Astrocyte (in vitro differentiated cells and primary cell): ENCODE measurements around the gene RPP30. TPM values are rescaled to one million over a fixed set of nuclear protein-coding genes. Genes with fewer than 3 reads are reported as not detected.
A peak's percentile ranks its signal among the peaks of the same experiment; 100 is the strongest.

Source experiments
- DNase-seq: peaks from one replicate; pipeline ENCODE4 v3.0.0-alpha.2; 2010; ENCODE audit warnings: low read depth
- FAIRE-seq: peaks from 2 replicates; lab custom pipeline; 2011; peaks lifted over from hg19 to GRCh38; lab: Jason Lieb, UNC
- H2AFZ ChIP-seq: 2 replicates; pipeline ENCODE4 v1.6.0; 2012; ENCODE audit warnings: low read depth, low read length, inconsistent platforms
- H3K27ac ChIP-seq: 2 replicates; pipeline ENCODE4 v1.5.1; 2011; ENCODE audit warnings: low read depth, low read length, inconsistent platforms
- H3K27me3 ChIP-seq: 2 replicates; pipeline ENCODE4 v1.6.0; 2011; ENCODE audit warnings: low read length, inconsistent platforms; ENCODE audit not compliant: insufficient read depth
- H3K36me3 ChIP-seq: 2 replicates; pipeline ENCODE4 v1.5.1; 2011; ENCODE audit warnings: low read length, inconsistent platforms; ENCODE audit not compliant: insufficient read depth
- H3K4me1 ChIP-seq: 2 replicates; pipeline ENCODE4 v1.5.1; 2011; ENCODE audit warnings: low read length, inconsistent platforms; ENCODE audit not compliant: insufficient read depth
- H3K4me2 ChIP-seq: 2 replicates; pipeline ENCODE4 v1.6.0; 2012; ENCODE audit warnings: low read length, inconsistent platforms
- H3K4me3 ChIP-seq: 2 replicates; pipeline ENCODE4 v1.5.1; 2011; ENCODE audit warnings: low read depth, mild to moderate bottlenecking, low read length, inconsistent platforms; ENCODE audit not compliant: insufficient read depth
- H3K79me2 ChIP-seq: 2 replicates; pipeline ENCODE4 v1.6.0; 2012; ENCODE audit warnings: mild to moderate bottlenecking, low read length, inconsistent platforms; ENCODE audit not compliant: insufficient read depth
- H3K9ac ChIP-seq: 2 replicates; pipeline ENCODE4 v1.6.0; 2012; ENCODE audit warnings: mild to moderate bottlenecking, low read length, inconsistent platforms
- H3K9me3 ChIP-seq: 2 replicates; pipeline ENCODE4 v1.5.1; 2012; ENCODE audit warnings: low read depth, mild to moderate bottlenecking, low read length, inconsistent platforms; ENCODE audit not compliant: insufficient read depth
- H4K20me1 ChIP-seq: 2 replicates; pipeline ENCODE4 v1.6.0; 2012; ENCODE audit warnings: low read length, inconsistent platforms; ENCODE audit not compliant: insufficient read depth
- H3K27ac Mint-ChIP-seq: one replicate; pipeline ENCODE4 v1.8.0; 2021; ENCODE audit warnings: mild to moderate bottlenecking, mixed read lengths; ENCODE audit not compliant: unreplicated experiment
- H3K27me3 Mint-ChIP-seq: one replicate; pipeline ENCODE4 v1.8.0; 2021; ENCODE audit warnings: low read depth, mixed read lengths; ENCODE audit not compliant: unreplicated experiment
- H3K36me3 Mint-ChIP-seq: one replicate; pipeline ENCODE4 v1.8.0; 2021; ENCODE audit warnings: low read depth, mixed read lengths; ENCODE audit not compliant: unreplicated experiment
- H3K4me1 Mint-ChIP-seq: one replicate; pipeline ENCODE4 v1.8.0; 2021; ENCODE audit warnings: low read depth, mixed read lengths; ENCODE audit not compliant: unreplicated experiment
- H3K4me3 Mint-ChIP-seq: one replicate; pipeline ENCODE4 v1.8.0; 2021; ENCODE audit warnings: mild to moderate bottlenecking, moderate library complexity, mixed read lengths; ENCODE audit not compliant: unreplicated experiment
- H3K9me3 Mint-ChIP-seq: one replicate; pipeline ENCODE4 v1.8.0; 2021; ENCODE audit warnings: mild to moderate bottlenecking, mixed read lengths; ENCODE audit not compliant: unreplicated experiment
- EZH2 ChIP-seq: IDR thresholded peaks from 2 replicates; pipeline ENCODE4 v1.6.1; 2012; ENCODE audit warnings: mild to moderate bottlenecking, low read length, inconsistent platforms; ENCODE audit not compliant: insufficient read depth
- total RNA-seq: library from RNA; stranded (reverse); gene quantifications from 2 replicates; pipeline ENCODE4 v1.2.1, GENCODE V29; 2021
- TF ChIP-seq, protein P1 (sequence below): IDR thresholded peaks from 2 replicates; pipeline ENCODE4 v1.5.1; 2011; ENCODE audit warnings: low read depth, mild to moderate bottlenecking, inconsistent platforms, low read length, moderate library complexity; ENCODE audit not compliant: insufficient read depth

Gene RPP30
- total RNA-seq, 1 donor from 2014 or later: 32.0 TPM

DNA sequence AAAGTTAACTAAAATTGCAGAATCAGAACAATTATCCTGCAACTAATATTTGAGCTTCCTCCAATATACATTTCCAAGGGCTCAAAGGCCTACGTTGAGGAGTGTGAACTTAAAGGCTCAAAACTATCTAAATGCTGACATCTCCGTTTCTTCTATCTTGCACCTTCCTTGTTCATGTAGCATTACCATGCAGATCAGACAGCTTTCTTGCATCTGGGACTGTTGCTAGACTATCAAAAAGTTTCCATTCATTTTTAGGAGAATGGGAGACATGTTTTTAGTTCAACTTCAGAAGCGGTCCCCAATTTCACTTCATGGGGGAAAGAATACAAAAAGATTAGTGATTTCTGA is 46.2 kb downstream of the RPP30 start:
- H3K9me3 ChIP-seq: no peaks in the 10 kb centered on the region
- Mint-ChIP-seq H3K4me3 (peak overlapping the region; percentile 94), H3K4me1 (peaks cover 20% of the 10 kb centered on the region), H3K9me3 (no peaks in the 10 kb centered on the region), H3K27me3 (no peaks in the 10 kb centered on the region), H3K36me3 (peaks cover 12% of the 10 kb centered on the region), H3K27ac (peak overlapping the region; percentile 82)
- no peak overlapping the region for H3K9ac ChIP-seq
- no peak for DNase-seq
- peak overlapping the region; percentile 25 for H3K4me2 ChIP-seq
- peaks cover 16% of the 10 kb centered on the region for H3K4me1 ChIP-seq
- TF ChIP-seq EZH2: no peak
- TF ChIP-seq, protein P1, sequence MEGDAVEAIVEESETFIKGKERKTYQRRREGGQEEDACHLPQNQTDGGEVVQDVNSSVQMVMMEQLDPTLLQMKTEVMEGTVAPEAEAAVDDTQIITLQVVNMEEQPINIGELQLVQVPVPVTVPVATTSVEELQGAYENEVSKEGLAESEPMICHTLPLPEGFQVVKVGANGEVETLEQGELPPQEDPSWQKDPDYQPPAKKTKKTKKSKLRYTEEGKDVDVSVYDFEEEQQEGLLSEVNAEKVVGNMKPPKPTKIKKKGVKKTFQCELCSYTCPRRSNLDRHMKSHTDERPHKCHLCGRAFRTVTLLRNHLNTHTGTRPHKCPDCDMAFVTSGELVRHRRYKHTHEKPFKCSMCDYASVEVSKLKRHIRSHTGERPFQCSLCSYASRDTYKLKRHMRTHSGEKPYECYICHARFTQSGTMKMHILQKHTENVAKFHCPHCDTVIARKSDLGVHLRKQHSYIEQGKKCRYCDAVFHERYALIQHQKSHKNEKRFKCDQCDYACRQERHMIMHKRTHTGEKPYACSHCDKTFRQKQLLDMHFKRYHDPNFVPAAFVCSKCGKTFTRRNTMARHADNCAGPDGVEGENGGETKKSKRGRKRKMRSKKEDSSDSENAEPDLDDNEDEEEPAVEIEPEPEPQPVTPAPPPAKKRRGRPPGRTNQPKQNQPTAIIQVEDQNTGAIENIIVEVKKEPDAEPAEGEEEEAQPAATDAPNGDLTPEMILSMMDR: no peak
- H3K27ac ChIP-seq: no peak overlapping the region
- peaks cover 12% of the 10 kb centered on the region for H3K79me2 ChIP-seq
- H3K4me3 ChIP-seq: no peak overlapping the region
- no peaks in the 10 kb centered on the region for H3K27me3 ChIP-seq
- no peaks in the 10 kb centered on the region for H4K20me1 ChIP-seq
- no peak for FAIRE-seq
- H2AFZ ChIP-seq: no peak overlapping the region
- H3K36me3 ChIP-seq: peaks cover 5% of the 10 kb centered on the region

DNA sequence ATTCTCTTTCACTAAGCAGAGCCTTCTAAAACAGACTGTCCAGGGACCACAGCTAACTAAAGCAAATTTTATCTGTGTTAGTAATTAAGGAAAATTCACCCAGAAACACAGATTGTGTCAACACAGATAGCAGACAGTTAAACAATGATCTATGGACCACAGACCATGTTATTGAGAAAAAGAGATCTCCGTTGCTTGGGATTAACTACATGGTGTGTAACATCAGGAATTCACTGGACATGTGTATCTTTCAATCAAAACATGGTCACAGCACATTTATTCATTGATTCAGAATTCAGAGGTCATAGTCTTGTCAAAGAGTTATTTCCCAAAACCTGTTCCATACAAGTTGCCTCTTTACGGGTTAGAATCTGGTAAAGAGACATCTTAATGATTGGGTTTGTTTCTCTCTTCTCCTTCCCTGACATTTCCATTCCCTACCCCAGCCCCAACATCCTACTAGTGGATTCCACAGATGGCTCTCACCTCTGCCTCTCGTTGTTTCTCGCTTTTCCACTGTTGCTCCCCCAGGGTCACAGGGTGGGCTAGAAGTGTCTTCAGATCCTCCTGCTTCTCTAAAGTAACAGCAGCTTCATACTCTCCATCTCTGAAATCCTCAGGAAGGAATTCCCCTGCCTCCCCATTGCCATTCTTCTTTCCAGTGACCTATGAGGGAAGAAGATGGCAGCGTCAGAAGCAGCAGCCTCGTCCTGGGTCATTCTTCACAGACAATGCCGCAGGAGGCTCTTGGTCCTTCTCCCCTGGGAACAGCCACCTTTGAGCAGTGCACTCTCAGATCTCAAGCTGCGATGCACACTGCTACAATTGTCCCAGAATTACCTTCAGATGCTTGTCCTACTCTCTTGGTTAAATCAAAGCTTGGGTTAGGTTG is 48.2 kb downstream of the RPP30 start:
- H3K9me3 Mint-ChIP-seq: no peaks in the 10 kb centered on the region
- DNase-seq (no peak), FAIRE-seq (peak; percentile 64)
- peak overlapping the region; percentile 94 for H3K4me3 Mint-ChIP-seq
- TF ChIP-seq EZH2: no peak
- TF ChIP-seq, protein P1: no peak
- H3K9me3 ChIP-seq: no peaks in the 10 kb centered on the region
- peak overlapping the region; percentile 71 for H3K27ac ChIP-seq
- H3K27me3 Mint-ChIP-seq: no peaks in the 10 kb centered on the region
- peak overlapping the region; percentile 98 for H3K27ac Mint-ChIP-seq
- H3K36me3 Mint-ChIP-seq: peaks cover 12% of the 10 kb centered on the region
- H3K4me1 Mint-ChIP-seq: peaks cover 16% of the 10 kb centered on the region
- peaks cover 3% of the 10 kb centered on the region for H3K36me3 ChIP-seq
- H3K4me3 ChIP-seq: peak overlapping the region; percentile 58
- peak overlapping the region; percentile 0 for H2AFZ ChIP-seq
- peaks cover 12% of the 10 kb centered on the region for H3K79me2 ChIP-seq
- H3K4me2 ChIP-seq: peak overlapping the region; percentile 78
- H3K9ac ChIP-seq: peak overlapping the region; percentile 68
- no peaks in the 10 kb centered on the region for H3K27me3 ChIP-seq
- H4K20me1 ChIP-seq: no peaks in the 10 kb centered on the region
- peaks cover 16% of the 10 kb centered on the region for H3K4me1 ChIP-seq
